ENCODE results near the gene SAMSN1. TPM values are rescaled to one million over a fixed set of nuclear protein-coding genes. Genes with fewer than 3 reads are reported as not detected.

Gene SAMSN1
- total and polyA plus RNA-seq, 2 of the 8 experiments (the other 6 are each of a cell fraction or from before 2014, with no cell fraction given), result 0.50 to 3.0 TPM

GRCh38 chr21:14566894-14567293 lies 20.8 kb upstream of the SAMSN1 start:
- Histone ChIP-seq H2BK15ac (ENCODE audit: low read length) (no peak overlapping the region), H4K91ac (replicated peaks; ENCODE audit: insufficient read length, low read length) (no peak overlapping the region), H3K36me3 (ENCODE audit: control insufficient read depth in 2 of 4, insufficient read depth in 4 of 4, low read length in 3 of 4) (no peaks in the 10 kb centered on the region), H4K5ac (ENCODE audit: insufficient read length, low read depth, low read length) (no peak overlapping the region), H2BK120ac (replicated peaks; ENCODE audit: low read depth, low read length) (no peak overlapping the region), H2BK12ac (ENCODE audit: low read depth, low read length) (no peak overlapping the region), H3K56ac (replicated peaks; ENCODE audit: insufficient read length, low read depth, low read length) (no peak overlapping the region), H3K4me3 (ENCODE audit: extremely low read depth in 1 of 4, insufficient read depth in 2 of 4, low read depth in 3 of 4, low read length in 4 of 4) (no peak overlapping the region), H3K9me3 (ENCODE audit: insufficient read depth in 2 of 2, low read depth in 1 of 2, low read length in 1 of 2) (0 out of 4 replicates have a peak, but pooled peaks cover 0 to 2% of the 10 kb centered on the region in 2 experiments), H2AFZ (ENCODE audit: low read length) (no peak overlapping the region), H3K9ac (replicated peaks in 1 of 4; ENCODE audit: extremely low read depth in 1 of 4, low read depth in 3 of 4, low read length in 3 of 4) (no peak overlapping the region), H3K4me1 (replicated peaks in 1 of 4; ENCODE audit: control insufficient read depth in 3 of 4, insufficient read depth in 4 of 4, low read length in 3 of 4) (no peaks in the 10 kb centered on the region), H3K4me2 (ENCODE audit: insufficient read depth in 1 of 2, low read depth in 2 of 2, low read length in 2 of 2) (no peak overlapping the region), H3K27me3 (replicated peaks in 1 of 4; ENCODE audit: control insufficient read depth in 3 of 4, extremely low read depth in 1 of 4, insufficient read depth in 3 of 4, low read length in 3 of 4) (no peaks in the 10 kb centered on the region), H3K27ac (ENCODE audit: low read depth, low read length) (no peak overlapping the region), H3K18ac (ENCODE audit: extremely low read depth, low read length) (no peak overlapping the region), H2BK20ac (ENCODE audit: low read length) (no peak overlapping the region), H3K79me2 (ENCODE audit: control insufficient read depth in 1 of 2, insufficient read depth in 2 of 2, low read length in 2 of 2) (no peaks in the 10 kb centered on the region), H4K8ac (ENCODE audit: extremely low read depth, insufficient read depth, low read length) (no peak overlapping the region), H3K79me1 (ENCODE audit: low read depth, low read length) (no peaks in the 10 kb centered on the region), H4K20me1 (replicated peaks in 1 of 2; ENCODE audit: control insufficient read depth in 1 of 2, insufficient read depth in 2 of 2, low read length in 2 of 2) (no peaks in the 10 kb centered on the region), H3K23me2 (ENCODE audit: low read depth, low read length) (no peaks in the 10 kb centered on the region), H2BK5ac (ENCODE audit: low read depth, low read length) (no peak overlapping the region), H3K14ac (ENCODE audit: insufficient read length) (no peak overlapping the region), H3K23ac (ENCODE audit: insufficient read length) (no peak overlapping the region), H3K4ac (replicated peaks; ENCODE audit: insufficient read length, low read depth, low read length) (no peak overlapping the region), H2AK5ac (ENCODE audit: low read depth, low read length) (no peak overlapping the region)
- DNase-seq (ENCODE audit: low read depth in 1 of 2, low spot score in 2 of 2) (no peak), FAIRE-seq (no peak)
- TF ChIP-seq TCF12 (IDR thresholded peaks at IDR 0.05; ENCODE audit: low read depth, low read length), result no peak
- TF ChIP-seq YY1 (IDR thresholded peaks at IDR 0.05; ENCODE audit: low read depth, low read length), result no peak
- TF ChIP-seq CBX5 (IDR thresholded peaks at IDR 0.05; ENCODE audit: low read depth, low read length), result no peak
- no peak for TF ChIP-seq POLR2AphosphoS5 (IDR thresholded peaks at IDR 0.05; ENCODE audit: low read depth, low read length)
- TF ChIP-seq RBBP5 (IDR thresholded peaks at IDR 0.05; ENCODE audit: borderline replicate concordance, low read depth, low read length), result no peak
- TF ChIP-seq CBX8 (IDR thresholded peaks at IDR 0.05; ENCODE audit: borderline replicate concordance, low read depth, low read length), result no peak
- TF ChIP-seq TAF1 (IDR thresholded peaks at IDR 0.05; ENCODE audit: low read depth, low read length), result no peak
- TF ChIP-seq TBP (IDR thresholded peaks at IDR 0.05; ENCODE audit: low read depth, low read length), result no peak
- TF ChIP-seq CTBP2 (IDR thresholded peaks at IDR 0.05; ENCODE audit: borderline replicate concordance, insufficient read depth, insufficient read length, low read length), result no peak
- 89% methylated on average over 5 of the region's 5 CpGs; no CpG with 5 or more reads in 1 of the 2 experiments for WGBS, 2 experiments (ENCODE audit: extremely low coverage in 1 of 2, insufficient coverage in 1 of 2, insufficient read length in 1 of 2, insufficient replicate concordance in 2 of 2, low coverage in 1 of 2, low lambda C conversion rate in 2 of 2, missing lambda C conversion rate in 1 of 2)
- ChIA-PET CTCF (ENCODE audit: partially characterized antibody) (no interaction called here), POLR2A (ENCODE audit: partially characterized antibody) (no interaction called here)

Data from H1 (cell line).